ENCODE data around the gene SCYL3.

GRCh38 chr1:169821500-169821899, 72.2 kb downstream of the SCYL3 start:
- no peak for TF ChIP-seq EZH2phosphoT487 (IDR thresholded peaks at IDR 0.05; ENCODE audit: low read length)
- TF ChIP-seq CTCF (IDR thresholded peaks at IDR 0.05; ENCODE audit: low read length) = no peak
- TF ChIP-seq EZH2 (optimal IDR thresholded peaks at IDR 0.05; ENCODE audit: low read depth, low read length) = no peak
